ENCODE data around the gene LIFR. TPM values are rescaled to one million over a fixed set of nuclear protein-coding genes. Genes with fewer than 3 reads are reported as not detected.

Gene LIFR
- total RNA-seq, 1 donor from 2014 or later, result 8.9 TPM

- Mint-ChIP-seq H3K36me3 (ENCODE audit: unreplicated experiment) (no peaks in the 10 kb centered on the region), H3K4me3 (ENCODE audit: unreplicated experiment) (no peak overlapping the region), H3K4me1 (ENCODE audit: unreplicated experiment) (peaks cover 36% of the 10 kb centered on the region), H3K27ac (ENCODE audit: unreplicated experiment) (no peak overlapping the region), H3K9me3 (ENCODE audit: unreplicated experiment) (no peaks in the 10 kb centered on the region), H3K27me3 (ENCODE audit: unreplicated experiment) (peaks cover 8% of the 10 kb centered on the region)
- TF ChIP-seq CTCF (IDR thresholded peaks at IDR 0.05), result no peak
- no peak for DNase-seq (ENCODE audit: extremely low spot score, unreplicated experiment)
These were observed 42.0 kb upstream of the LIFR start for GRCh38 chr5:38598296-38598993.

GRCh38 chr5:38596981-38597380 is 40.5 kb upstream of the LIFR start:
- Mint-ChIP-seq H3K27ac (ENCODE audit: unreplicated experiment) (no peak overlapping the region), H3K4me1 (ENCODE audit: unreplicated experiment) (peaks cover 36% of the 10 kb centered on the region), H3K9me3 (ENCODE audit: unreplicated experiment) (no peaks in the 10 kb centered on the region), H3K27me3 (ENCODE audit: unreplicated experiment) (peaks cover 8% of the 10 kb centered on the region), H3K36me3 (ENCODE audit: unreplicated experiment) (no peaks in the 10 kb centered on the region), H3K4me3 (ENCODE audit: unreplicated experiment) (no peak overlapping the region)
- no peak for TF ChIP-seq CTCF (IDR thresholded peaks at IDR 0.05)
- DNase-seq (ENCODE audit: extremely low spot score, unreplicated experiment), result no peak

GRCh38 chr5:38595132-38595745 is 38.8 kb upstream of the LIFR start:
- Mint-ChIP-seq H3K9me3 (ENCODE audit: unreplicated experiment) (no peaks in the 10 kb centered on the region), H3K27ac (ENCODE audit: unreplicated experiment) (no peak overlapping the region), H3K36me3 (ENCODE audit: unreplicated experiment) (no peaks in the 10 kb centered on the region), H3K27me3 (ENCODE audit: unreplicated experiment) (peaks cover under 1% of the 10 kb centered on the region), H3K4me1 (ENCODE audit: unreplicated experiment) (peaks cover 46% of the 10 kb centered on the region), H3K4me3 (ENCODE audit: unreplicated experiment) (no peak overlapping the region)
- TF ChIP-seq CTCF (IDR thresholded peaks at IDR 0.05), result no peak
- no peak for DNase-seq (ENCODE audit: extremely low spot score, unreplicated experiment)

DNA sequence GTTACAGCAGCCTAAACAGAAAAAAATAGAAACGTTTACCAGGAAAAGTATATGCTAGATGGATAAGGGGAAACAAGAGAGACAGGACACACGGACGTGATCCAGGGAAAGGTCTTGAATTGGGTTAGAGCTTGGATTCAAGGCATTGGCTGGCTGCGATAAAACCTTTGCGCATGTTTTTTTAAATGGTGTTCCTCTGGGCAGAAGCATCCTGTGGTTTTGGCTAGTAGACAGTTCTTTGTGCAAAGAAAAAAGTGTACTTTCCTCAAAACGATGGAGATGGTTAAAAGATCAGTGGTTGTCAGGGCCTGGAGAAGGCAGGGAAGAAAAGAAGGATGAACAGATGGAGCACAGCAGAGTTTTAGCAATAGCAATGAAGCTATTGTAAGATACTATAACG is 37.5 kb upstream of the LIFR start:
- Mint-ChIP-seq H3K4me1 (ENCODE audit: unreplicated experiment) (peaks cover 42% of the 10 kb centered on the region), H3K27me3 (ENCODE audit: unreplicated experiment) (no peaks in the 10 kb centered on the region), H3K27ac (ENCODE audit: unreplicated experiment) (no peak overlapping the region), H3K36me3 (ENCODE audit: unreplicated experiment) (no peaks in the 10 kb centered on the region), H3K9me3 (ENCODE audit: unreplicated experiment) (no peaks in the 10 kb centered on the region), H3K4me3 (ENCODE audit: unreplicated experiment) (no peak overlapping the region)
- TF ChIP-seq CTCF (IDR thresholded peaks at IDR 0.05), result no peak
- DNase-seq (ENCODE audit: extremely low spot score, unreplicated experiment), result no peak

- Mint-ChIP-seq H3K4me3 (ENCODE audit: unreplicated experiment) (no peak overlapping the region), H3K36me3 (ENCODE audit: unreplicated experiment) (no peaks in the 10 kb centered on the region), H3K27me3 (ENCODE audit: unreplicated experiment) (no peaks in the 10 kb centered on the region), H3K9me3 (ENCODE audit: unreplicated experiment) (no peaks in the 10 kb centered on the region), H3K27ac (ENCODE audit: unreplicated experiment) (no peak overlapping the region), H3K4me1 (ENCODE audit: unreplicated experiment) (peaks cover 33% of the 10 kb centered on the region)
- TF ChIP-seq CTCF (IDR thresholded peaks at IDR 0.05), result no peak
- DNase-seq (ENCODE audit: extremely low spot score, unreplicated experiment), result no peak
These were observed 35.0 kb upstream of the LIFR start for GRCh38 chr5:38591523-38591849.
